GM10847 (cell line): ENCODE results near the gene RNF44.

Experiments
- POLR2A ChIP-seq: IDR thresholded peaks from 2 replicates; pipeline ENCODE4 v1.6.1; 2011; ENCODE audit not compliant: insufficient read length; ENCODE audit errors: extremely low read depth

The RNF44 gene

GRCh38 chr5:176530983-176531901, 6.0 kb downstream of the RNF44 start:
- TF ChIP-seq POLR2A, result no peak

DNA sequence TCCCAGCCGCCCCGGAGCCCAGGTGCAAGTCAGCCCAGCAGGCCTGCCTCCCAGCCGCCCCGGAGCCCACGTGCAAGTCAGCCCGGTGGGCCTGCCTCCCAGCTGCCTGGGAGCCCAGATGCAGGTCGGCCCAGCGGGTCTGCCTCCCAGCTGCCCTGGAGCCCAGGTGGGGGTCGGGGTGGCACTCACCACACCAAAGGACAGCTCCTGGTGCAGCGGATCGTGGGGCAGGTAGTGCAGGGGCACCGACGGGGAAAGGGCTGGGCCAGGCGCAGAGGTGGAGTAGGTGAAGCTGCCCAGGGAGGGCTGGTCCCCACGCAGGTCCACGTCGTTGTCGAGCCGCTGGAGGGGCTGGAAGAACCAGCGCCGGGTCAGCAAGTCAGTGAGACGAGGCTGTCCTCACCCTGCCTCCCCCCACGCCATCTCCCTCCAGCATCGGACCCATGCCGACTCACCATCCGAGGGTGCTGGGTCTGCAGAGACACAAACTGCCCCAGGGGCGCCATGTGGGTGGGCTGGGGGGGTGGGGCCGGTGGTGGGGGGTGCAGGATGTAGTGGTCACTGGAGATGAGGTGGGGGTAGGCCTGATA, 6.7 kb downstream of the RNF44 start:
- no peak for TF ChIP-seq POLR2A

GRCh38 chr5:176529741-176530141, 7.5 kb downstream of the RNF44 start:
- no peak for TF ChIP-seq POLR2A

- no peak for TF ChIP-seq POLR2A
Observed at GRCh38 chr5:176529116-176529740, 8.0 kb downstream of the RNF44 start.

- no peak for TF ChIP-seq POLR2A
Observed at GRCh38 chr5:176528761-176529115, 8.5 kb downstream of the RNF44 start.

DNA sequence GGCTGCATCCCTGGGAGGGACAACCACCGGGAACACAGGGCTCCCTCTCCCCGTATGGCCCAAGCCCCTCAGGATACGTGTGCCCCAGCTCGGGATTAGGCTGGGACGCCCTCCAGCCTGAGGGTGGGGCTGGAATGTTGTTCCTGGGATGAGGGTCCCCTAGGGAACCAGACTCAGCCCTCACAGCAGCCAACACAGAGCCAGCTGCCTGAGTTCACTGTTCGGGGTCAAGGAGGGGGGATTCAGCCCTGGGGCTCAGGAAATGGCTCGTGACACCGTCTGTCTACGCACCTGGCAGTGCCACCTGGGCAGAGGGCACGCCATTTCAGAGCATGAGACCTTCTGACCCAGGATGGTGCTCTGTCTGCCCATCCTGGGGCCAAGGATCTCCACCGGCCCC, 8.9 kb downstream of the RNF44 start:
- no peak for TF ChIP-seq POLR2A

DNA sequence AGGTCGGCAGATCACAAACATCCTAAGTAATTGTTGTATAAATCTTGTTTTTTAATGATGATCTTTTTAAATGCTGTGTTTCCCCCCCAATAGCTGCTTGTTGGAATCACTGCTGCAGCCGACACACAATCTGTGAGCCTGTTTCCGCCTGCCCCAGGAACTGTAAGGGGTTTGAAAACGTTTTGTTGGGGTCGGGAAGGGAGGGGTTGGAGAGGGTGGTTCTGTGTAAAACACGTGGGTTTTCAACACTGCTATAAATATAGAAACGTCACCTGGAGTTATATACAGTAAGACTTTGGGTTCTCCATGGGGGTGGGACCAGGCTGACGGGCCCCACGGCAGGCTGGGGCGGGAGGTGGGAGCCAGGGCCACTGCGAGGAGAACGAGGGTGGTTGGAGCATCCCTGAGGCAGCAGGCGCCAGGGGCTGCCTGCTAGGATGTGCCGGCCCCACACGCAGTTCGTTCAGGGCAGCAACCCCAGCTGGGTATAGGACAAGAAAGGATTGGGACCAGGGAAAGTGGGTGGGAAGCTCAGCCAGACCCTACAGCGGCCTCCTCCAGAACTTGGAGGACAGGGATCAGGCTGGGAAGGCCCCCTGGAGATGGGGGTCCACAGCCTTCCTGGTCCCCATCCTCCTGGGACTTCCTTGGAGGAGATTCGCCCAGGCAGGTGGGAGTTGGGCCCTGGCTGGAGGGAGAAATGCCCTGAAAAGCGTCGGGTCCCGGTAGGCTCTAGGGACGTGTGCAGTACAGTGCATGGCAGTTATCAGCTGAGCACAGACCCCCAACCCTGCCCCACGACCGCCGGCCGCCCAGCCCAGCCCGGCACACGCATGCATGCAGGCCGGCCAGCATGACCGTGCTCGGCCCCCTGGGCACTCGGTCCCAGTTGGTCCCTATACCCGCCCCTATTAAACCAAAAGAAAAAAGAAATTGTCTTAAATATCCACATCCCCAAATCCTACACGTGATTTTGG, 9.7 kb downstream of the RNF44 start:
- TF ChIP-seq POLR2A, result no peak

- TF ChIP-seq POLR2A, result no peak
Observed at GRCh38 chr5:176526462-176526861, 10.7 kb downstream of the RNF44 start.

- TF ChIP-seq POLR2A, result no peak
Observed at GRCh38 chr5:176525677-176526076, 11.5 kb downstream of the RNF44 start.

DNA sequence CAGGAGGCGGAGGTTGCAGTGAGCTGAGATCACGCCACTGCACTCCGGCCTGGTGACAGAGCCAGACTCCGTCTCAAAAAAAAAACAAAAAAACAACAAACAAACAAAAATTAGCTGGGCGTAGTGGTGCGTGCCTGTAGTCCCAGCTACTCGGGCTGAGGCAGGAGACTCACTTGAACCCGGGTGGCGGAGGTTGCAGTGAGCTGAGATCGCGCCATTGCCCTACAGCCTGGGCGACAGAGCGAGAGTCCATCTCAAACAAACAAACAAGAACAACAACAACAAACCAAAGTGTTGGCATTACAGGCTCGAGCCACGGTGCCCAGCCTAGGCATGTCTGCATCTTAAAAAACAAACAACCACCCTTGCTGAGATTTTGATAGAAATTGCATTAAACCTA, 12.2 kb downstream of the RNF44 start:
- TF ChIP-seq POLR2A, result no peak

- TF ChIP-seq POLR2A, result no peak
Observed at GRCh38 chr5:176524138-176524537, 13.1 kb downstream of the RNF44 start.

DNA sequence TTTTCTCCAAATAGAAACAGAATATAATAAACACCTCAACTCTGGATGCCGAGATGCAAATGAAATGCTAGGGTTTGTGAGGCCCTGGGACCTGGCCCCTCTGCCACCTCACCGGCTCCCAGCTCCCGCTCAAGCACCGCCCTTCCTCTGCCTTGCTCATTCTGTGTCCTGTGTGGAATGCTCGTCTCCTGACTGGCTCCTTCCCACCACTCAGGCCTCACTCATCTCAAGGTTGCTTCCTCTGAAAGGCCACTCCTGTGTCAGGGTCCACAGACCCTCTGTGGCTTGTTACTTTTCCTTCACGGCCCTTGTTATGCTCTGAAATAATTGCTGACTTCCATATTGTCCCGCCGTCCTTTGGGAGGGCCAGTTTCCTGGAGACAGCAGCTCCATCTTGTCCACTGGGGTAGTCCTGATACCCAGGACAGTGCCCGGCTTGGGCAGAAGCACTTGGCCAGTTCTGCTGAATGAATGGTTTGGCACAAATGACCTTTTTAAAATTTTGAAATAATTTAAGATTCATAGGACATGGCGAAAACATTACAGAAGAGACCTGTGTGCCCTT, 15.4 kb downstream of the RNF44 start:
- no peak for TF ChIP-seq POLR2A

GRCh38 chr5:176521286-176521685, 15.9 kb downstream of the RNF44 start:
- TF ChIP-seq POLR2A, result no peak

GRCh38 chr5:176519810-176520720, 17.1 kb downstream of the RNF44 start:
- TF ChIP-seq POLR2A, result no peak
